Body of pancreas (tissue), 4 donors: ENCODE results near the gene NDFIP2.

Experiments
- POLR2A ChIP-seq, 3 donors: fragments of 450-650 bp; IDR thresholded peaks; one replicate each; pipeline ENCODE4 v1.6.1; 2016; ENCODE audit warnings: antibody characterized with exemption in 3 of 3, mild to moderate bottlenecking in 2 of 3
- TF ChIP-seq, protein P1 (sequence below), 7 experiments: fragments of 450-650 bp in 4 of 7; fragments of 200-600 bp in 3 of 7; sonication (generic) in 3 of 7; IDR thresholded peaks; one replicate each; pipeline ENCODE4 v1.5.1; 2016 to 2019; ENCODE audit warnings: antibody characterized with exemption in 7 of 7

DNA sequence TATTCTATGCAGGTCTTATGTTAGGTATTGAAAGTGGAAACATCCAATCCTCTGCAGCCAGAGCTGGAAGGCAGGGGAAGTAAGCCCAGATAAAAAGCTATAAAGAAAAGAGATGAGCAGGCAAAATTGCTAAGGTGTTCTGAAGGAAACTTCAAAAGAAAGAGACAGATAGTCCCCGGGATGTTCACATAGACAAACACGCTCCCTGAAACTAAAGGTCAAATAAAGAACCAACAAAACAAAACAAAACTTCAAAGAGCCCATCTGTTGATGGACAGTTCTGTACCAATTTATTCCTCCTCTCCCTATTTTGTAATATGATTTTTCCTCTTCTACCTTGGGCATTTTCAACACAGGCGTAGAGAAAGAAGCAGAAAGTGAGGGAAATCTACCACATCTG lies 11.3 kb upstream of the NDFIP2 start:
- TF ChIP-seq, protein P1, sequence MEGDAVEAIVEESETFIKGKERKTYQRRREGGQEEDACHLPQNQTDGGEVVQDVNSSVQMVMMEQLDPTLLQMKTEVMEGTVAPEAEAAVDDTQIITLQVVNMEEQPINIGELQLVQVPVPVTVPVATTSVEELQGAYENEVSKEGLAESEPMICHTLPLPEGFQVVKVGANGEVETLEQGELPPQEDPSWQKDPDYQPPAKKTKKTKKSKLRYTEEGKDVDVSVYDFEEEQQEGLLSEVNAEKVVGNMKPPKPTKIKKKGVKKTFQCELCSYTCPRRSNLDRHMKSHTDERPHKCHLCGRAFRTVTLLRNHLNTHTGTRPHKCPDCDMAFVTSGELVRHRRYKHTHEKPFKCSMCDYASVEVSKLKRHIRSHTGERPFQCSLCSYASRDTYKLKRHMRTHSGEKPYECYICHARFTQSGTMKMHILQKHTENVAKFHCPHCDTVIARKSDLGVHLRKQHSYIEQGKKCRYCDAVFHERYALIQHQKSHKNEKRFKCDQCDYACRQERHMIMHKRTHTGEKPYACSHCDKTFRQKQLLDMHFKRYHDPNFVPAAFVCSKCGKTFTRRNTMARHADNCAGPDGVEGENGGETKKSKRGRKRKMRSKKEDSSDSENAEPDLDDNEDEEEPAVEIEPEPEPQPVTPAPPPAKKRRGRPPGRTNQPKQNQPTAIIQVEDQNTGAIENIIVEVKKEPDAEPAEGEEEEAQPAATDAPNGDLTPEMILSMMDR (IDR thresholded peaks at IDR 0.05), result no peak
- TF ChIP-seq POLR2A (IDR thresholded peaks at IDR 0.05), result no peak
